Measurements from ENCODE around the gene SIGLEC8. TPM values are rescaled to one million over a fixed set of nuclear protein-coding genes. Genes with fewer than 3 reads are reported as not detected.

SIGLEC8 gene
- total and polyA plus RNA-seq, 2 of the 8 experiments (the other 6 are each of a cell fraction or from before 2014, with no cell fraction given) = not detected

DNA sequence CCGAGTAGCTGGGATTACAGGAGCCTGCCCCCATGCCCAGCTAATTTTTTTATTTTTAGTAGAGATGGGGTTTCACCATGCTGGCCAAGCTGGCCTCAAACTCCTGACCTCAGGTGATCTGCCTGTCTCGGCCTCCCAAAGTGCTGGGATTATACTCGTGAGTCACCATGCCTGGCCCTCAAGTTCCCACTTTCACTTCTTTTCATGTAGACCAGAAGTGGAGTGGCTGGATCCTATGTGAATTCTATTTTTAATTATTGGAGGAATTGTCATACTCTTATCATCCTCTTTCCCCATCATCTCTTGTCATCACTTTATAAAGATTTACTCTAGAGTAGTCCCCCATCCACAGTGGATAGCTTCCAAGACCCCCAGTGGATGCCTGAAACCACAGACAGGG is 28.0 kb downstream of the SIGLEC8 start (continued):
- TF ChIP-seq CHD7 (IDR thresholded peaks at IDR 0.05; ENCODE audit: insufficient replicate concordance, low read length) (no peak), RAD21 (IDR thresholded peaks at IDR 0.05 in 1 of 2, conservative IDR thresholded peaks at IDR 0.05 in 1 of 2; ENCODE audit: low read depth in 2 of 2, low read length in 2 of 2) (no peak), POU5F1 (IDR thresholded peaks at IDR 0.05; ENCODE audit: low read depth, low read length) (no peak), POLR2AphosphoS5 (IDR thresholded peaks at IDR 0.05; ENCODE audit: low read depth, low read length) (no peak)
- TF ChIP-seq, protein P1, sequence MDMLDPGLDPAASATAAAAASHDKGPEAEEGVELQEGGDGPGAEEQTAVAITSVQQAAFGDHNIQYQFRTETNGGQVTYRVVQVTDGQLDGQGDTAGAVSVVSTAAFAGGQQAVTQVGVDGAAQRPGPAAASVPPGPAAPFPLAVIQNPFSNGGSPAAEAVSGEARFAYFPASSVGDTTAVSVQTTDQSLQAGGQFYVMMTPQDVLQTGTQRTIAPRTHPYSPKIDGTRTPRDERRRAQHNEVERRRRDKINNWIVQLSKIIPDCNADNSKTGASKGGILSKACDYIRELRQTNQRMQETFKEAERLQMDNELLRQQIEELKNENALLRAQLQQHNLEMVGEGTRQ (IDR thresholded peaks at IDR 0.05; ENCODE audit: low read length) = no peak

Measured in H1 (cell line).